HG02759 (cell line): Measurements from ENCODE around the gene CADM2.

Source experiments
- ATAC-seq: cut with Tn5 transposase; IDR thresholded peaks from one replicate; pipeline ENCODE4 v1.9.1; 2021; ENCODE audit warnings: mild to moderate bottlenecking, moderate library complexity; ENCODE audit not compliant: unreplicated experiment

The CADM2 gene

GRCh38 chr3:85182975-85183752 is 224.4 kb downstream of the CADM2 start:
- no peak for ATAC-seq

- no peak for ATAC-seq
These were observed 226.7 kb downstream of the CADM2 start for GRCh38 chr3:85185495-85185894.

GRCh38 chr3:85189731-85190130 is 230.9 kb downstream of the CADM2 start:
- no peak for ATAC-seq

- no peak for ATAC-seq
These were observed 234.8 kb downstream of the CADM2 start for GRCh38 chr3:85193565-85193964.

- ATAC-seq, result no peak
These were observed 249.9 kb downstream of the CADM2 start for GRCh38 chr3:85208650-85209049.

- no peak for ATAC-seq
These were observed 251.8 kb downstream of the CADM2 start for GRCh38 chr3:85210540-85210939.

- no peak for ATAC-seq
These were observed 270.2 kb downstream of the CADM2 start for GRCh38 chr3:85228966-85229365.

GRCh38 chr3:85244091-85244490 is 285.3 kb downstream of the CADM2 start:
- ATAC-seq, result no peak

- no peak for ATAC-seq
These were observed 285.7 kb downstream of the CADM2 start for GRCh38 chr3:85244519-85244918.

- ATAC-seq, result no peak
These were observed 293.0 kb downstream of the CADM2 start for GRCh38 chr3:85251766-85252165.

- no peak for ATAC-seq
These were observed 293.9 kb downstream of the CADM2 start for GRCh38 chr3:85252686-85253085.

GRCh38 chr3:85254738-85255137 is 295.9 kb downstream of the CADM2 start:
- ATAC-seq, result no peak

- ATAC-seq, result no peak
These were observed 297.2 kb downstream of the CADM2 start for GRCh38 chr3:85255949-85256348.

GRCh38 chr3:85258326-85258725 is 299.5 kb downstream of the CADM2 start:
- no peak for ATAC-seq

- ATAC-seq, result no peak
These were observed 300.0 kb downstream of the CADM2 start for GRCh38 chr3:85258819-85259218.

GRCh38 chr3:85259748-85260147 is 301.0 kb downstream of the CADM2 start:
- no peak for ATAC-seq

- no peak for ATAC-seq
These were observed 305.6 kb downstream of the CADM2 start for GRCh38 chr3:85264381-85264780.

- ATAC-seq, result no peak
These were observed 311.7 kb downstream of the CADM2 start for GRCh38 chr3:85270488-85270887.

GRCh38 chr3:85271911-85272310 is 313.1 kb downstream of the CADM2 start:
- no peak for ATAC-seq

GRCh38 chr3:85288257-85288656 is 329.5 kb downstream of the CADM2 start:
- no peak for ATAC-seq

GRCh38 chr3:85297291-85297690 is 338.5 kb downstream of the CADM2 start:
- no peak for ATAC-seq

- ATAC-seq, result no peak
These were observed 339.2 kb downstream of the CADM2 start for GRCh38 chr3:85298032-85298431.

- no peak for ATAC-seq
These were observed 344.4 kb downstream of the CADM2 start for GRCh38 chr3:85303156-85303555.
